HG03460 (cell line): ENCODE results near the gene SERBP1.
"Not testable (repeated sequence)": the region's sequence is repeated elsewhere in the genome, so short reads cannot be mapped to it uniquely, and the experiment has no call there.

Experiments used
- ATAC-seq: cut with Tn5 transposase; IDR thresholded peaks from one replicate; pipeline ENCODE4 v1.9.1; 2021; ENCODE audit not compliant: unreplicated experiment

Gene SERBP1

DNA sequence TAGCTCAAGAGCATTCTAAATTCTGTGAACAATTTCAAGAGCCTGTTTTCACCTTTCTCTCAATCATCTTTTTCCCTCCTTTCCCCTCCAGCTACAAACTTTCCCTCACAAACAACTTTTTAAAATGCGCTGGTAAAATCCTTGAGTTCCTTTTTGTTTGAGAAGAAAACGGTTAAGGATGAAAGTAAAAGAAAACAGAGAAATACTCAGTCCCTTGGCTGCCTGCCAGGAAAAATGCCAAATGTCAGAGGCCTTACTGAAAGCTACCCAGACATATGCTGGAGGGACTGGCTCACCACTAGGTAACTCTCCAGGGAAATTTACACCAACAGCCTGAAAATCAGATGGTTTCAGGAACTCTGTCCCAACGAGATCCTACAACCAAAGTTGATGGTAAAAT lies 11.0 kb upstream of the SERBP1 start:
- ATAC-seq, result peak; percentile 62

DNA sequence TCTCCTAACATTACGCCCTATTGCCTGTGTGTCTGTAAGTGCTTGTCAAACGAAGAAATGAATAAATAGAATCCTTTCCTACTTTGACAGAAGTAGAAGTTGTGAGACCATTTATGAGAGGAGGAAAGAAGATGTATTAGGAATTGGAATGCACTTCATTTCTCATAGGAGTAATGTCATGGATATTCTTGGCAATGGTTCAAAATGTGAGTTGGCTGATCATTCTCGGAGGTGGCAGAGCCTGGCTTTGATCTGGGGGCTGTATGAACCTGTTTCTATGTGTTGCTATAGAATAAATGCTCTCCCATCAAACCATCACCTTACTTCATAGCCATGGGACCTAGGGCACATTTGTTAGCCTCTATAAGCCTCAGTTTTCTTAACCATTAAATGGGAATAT lies 10.1 kb upstream of the SERBP1 start:
- no peak for ATAC-seq

DNA sequence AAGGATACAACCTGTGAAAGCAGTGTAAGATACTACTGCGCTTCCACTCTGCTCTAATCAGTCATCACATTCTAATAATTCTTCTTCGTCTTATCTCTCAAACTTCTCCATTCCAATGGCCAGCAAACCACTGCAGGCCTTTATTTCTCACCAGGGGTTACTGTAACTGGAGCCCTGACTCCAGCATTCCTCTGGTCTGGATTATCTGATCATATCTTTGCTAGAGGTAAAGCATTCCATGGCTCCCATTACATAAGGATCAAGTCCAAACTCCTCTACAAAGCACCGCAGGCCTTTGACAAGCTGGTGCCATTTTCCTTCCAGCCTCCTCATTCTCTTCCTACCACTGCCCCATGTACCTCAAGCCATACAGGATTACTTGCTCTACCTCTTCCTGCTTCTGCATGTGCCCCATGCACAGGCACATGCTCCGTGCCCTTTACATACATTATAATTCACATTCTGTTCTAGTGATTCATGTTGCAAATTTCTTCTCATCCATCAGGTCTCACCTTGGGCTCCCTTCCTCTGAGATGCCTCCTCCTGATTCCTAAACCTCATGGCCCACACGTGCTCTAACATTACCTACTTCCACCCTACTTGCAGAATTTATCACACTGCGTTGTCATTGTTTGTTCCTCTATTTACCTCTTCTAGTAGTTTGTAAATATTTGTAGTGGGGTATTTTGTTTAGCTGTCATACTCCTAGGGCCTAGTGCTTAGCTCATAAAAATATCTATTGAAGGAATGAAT lies 9.3 kb upstream of the SERBP1 start:
- no peak for ATAC-seq

- ATAC-seq, result no peak
Measured at GRCh38 chr1:67437961-67438360, 7.8 kb upstream of the SERBP1 start.

DNA sequence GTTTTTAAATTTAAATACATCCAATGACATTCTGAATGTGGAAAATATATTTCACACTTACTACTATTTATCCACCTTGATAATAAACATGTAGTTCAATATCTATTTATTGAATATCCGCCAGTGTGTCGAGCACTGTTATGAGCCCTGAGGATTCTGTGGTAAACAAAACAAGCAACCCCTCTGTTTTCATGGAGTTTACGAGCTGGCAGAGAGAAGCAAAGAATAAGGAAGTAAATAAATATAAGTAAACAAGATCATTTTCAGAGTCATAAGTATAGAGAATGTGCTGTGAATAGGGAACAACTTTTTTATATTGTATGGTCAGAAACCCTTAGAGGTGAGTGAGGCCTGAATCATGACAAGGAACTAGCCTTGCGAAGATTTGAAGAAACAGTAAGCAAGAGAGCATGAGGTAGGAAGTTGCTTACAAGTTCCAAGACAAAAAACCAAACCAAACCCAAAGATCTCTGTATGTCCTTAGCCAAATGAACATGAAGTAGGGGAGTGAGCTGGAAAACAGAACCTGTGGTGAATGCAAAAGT lies 6.4 kb upstream of the SERBP1 start:
- ATAC-seq, result no peak

- no peak for ATAC-seq
Measured at GRCh38 chr1:67434491-67434890, 4.3 kb upstream of the SERBP1 start.

DNA sequence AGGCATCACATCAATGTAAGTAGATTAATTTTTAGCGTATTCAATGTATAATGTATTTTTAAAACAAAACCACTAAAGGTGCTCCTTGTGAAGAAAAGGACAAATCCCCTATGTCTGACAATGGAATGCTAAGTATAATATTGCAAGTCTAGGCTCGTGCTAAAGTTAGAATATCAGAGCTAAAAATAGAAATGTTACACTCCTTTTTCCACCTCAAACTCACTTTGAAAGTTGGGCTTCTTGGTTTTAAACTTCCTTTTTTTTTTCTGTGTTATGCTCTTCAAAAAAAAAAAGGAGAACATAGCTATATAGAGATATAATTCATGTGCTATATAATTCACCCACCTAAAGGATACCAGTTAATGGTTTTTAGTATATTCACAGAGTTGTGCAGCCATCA lies 3.6 kb upstream of the SERBP1 start:
- no peak for ATAC-seq

- no peak for ATAC-seq
Measured at GRCh38 chr1:67432745-67433144, 2.5 kb upstream of the SERBP1 start.

DNA sequence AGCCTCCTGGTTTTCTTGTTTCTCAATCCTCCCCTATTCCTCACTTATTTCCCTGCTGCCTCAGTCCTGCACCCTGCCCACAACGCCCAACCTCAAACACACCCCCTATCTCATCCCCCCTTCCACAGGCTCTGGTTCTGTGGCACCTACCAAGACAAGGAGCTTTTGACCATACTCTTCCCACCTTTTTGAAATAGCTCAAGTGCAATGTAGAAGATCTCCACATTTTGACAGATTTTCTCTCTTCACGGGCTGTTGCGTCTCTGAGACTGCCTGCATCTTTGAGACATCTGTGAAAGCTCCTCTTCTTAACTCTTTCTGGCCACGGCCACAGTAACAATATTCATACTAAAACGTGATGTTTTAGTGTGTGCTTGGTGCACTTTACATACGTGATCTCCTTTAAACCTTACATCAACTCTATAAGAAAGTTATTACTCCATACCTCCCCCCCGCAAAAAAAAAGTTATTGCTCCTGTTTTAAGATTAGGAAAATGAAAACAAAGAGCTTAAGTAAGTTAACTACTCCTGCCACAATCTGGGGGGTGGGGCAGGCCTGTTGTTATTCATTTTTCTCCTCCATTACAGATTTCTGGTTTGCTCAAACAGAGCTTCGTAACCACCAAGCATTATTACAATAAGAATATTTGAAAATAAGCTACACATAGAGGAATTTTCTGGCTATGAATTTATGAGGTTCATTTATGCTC lies 1.8 kb upstream of the SERBP1 start:
- no peak for ATAC-seq

- ATAC-seq, result no peak
Measured at GRCh38 chr1:67431156-67431765, 1.1 kb upstream of the SERBP1 start.

- ATAC-seq, result peak; percentile 3
Measured at GRCh38 chr1:67429528-67430357, 459 bp downstream of the SERBP1 start.

GRCh38 chr1:67429011-67429527 lies 1.1 kb downstream of the SERBP1 start:
- no peak for ATAC-seq

DNA sequence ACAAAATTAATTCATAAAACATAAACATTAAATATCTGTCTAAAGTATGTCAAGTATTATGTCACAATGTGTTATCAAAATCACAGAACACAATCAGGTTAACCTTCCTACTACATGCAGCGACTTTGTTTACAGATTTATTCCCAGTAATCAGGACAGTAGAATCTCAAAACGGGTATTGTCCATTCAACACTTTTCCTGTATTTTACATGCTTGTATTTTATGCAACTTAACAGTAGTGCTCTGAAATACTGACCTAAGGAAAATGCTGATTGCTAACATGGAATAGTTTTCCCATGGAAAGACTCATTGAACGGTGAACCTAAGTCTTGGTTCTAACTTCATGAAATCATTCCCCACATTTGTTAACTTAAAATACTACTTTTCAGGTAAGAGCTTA lies 2.3 kb downstream of the SERBP1 start:
- ATAC-seq, result no peak

- ATAC-seq, result no peak
Measured at GRCh38 chr1:67427465-67427864, 2.7 kb downstream of the SERBP1 start.

DNA sequence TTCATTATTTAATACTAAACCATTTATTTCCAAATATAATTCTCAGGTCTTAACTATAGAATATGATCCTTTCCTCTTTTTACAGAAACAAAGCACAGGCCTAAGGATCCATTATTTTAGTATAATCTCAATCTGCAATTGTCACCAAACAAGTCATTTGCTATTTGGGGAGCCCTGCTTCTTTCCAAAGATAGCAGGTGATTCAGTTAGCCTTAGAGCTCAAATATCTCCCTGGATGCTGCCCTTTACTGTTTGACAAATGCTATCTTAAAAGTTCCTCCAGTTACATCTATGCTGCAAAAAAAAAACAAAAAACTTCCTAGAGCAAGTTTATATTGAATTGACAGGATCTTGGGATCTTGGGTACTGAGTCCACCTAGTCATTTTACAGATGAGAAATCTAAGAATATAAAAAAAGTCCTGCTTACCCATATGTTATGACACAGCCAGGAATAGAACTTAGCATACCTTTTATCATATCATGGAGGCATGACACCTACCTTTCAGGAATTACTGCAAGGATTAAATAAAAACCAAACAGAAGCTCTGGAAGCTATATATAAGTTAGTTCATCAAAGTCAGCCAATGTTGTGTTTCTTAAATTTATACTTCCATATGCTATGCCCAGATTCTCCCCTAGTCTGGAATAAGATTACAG lies 9.2 kb downstream of the SERBP1 start:
- no peak for ATAC-seq

- no peak for ATAC-seq
Measured at GRCh38 chr1:67418839-67419586, 11.2 kb downstream of the SERBP1 start.

DNA sequence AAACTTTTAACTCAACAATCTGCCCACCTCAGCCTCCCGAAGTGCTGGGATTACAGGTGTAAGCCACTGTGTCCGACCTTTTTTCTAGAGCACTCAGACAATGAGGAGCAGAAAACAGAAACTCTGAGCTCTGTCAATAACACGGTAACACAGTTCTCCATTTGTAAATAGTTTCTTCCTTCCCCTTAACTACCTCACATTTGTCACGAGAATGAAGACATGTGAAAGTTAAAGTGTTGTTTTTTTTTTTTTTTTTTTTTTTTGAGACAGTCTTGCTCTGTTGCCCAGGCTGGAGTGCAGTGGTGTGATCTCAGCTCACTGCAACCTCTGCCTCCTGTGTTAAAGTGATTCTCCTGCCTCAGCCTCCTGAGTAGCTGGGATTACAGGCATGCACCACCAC lies 12.5 kb downstream of the SERBP1 start:
- ATAC-seq, result not testable (repeated sequence)

DNA sequence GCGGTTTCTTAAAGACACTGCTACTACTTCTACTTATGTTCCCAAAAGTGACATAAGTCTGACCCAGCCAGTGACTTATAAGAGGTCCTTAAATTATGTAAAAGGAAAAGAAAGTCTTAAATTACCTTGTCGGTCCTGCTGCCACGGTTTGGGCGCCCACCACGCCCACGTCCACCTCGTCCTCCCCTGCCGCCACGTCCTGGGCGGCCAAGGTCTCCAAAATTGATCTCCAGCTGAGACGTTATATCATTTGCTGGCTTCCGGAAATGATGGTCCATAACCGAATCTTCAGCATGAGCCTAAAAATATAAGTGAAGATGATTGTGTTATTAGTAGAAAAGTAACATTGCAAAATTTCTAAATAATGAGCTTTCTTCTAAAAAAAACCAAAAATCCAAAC lies 15.2 kb downstream of the SERBP1 start:
- ATAC-seq, result no peak

DNA sequence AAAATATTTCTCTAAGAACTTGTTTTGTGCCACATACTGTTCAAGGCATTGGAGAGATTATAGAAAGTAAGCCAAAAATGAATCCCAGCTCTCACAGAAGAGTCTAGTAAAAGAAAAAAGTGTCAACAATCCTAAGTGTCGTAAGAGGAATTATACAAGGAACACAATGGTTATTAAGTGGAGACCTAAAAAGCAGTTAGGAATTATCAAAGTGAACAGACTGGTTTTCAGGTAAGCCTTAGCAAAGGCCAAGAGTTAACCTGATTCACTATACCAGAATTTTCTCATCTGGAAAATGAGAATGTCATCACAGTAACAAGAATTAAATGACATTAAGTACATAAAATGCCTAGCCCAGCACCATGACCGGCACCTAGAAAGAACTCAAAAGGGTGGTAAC lies 15.6 kb downstream of the SERBP1 start:
- ATAC-seq, result no peak

GRCh38 chr1:67413101-67413500 lies 17.1 kb downstream of the SERBP1 start:
- ATAC-seq, result not testable (repeated sequence)
